GM12878 (cell line): ENCODE data around the gene GPRC5C. TPM values are rescaled to one million over a fixed set of nuclear protein-coding genes. Genes with fewer than 3 reads are reported as not detected.

Source experiments
- BCL3 ChIP-seq: IDR thresholded peaks from 2 replicates; pipeline ENCODE4 v1.6.1; 2011; ENCODE audit warnings: borderline replicate concordance, low read depth, mild to moderate bottlenecking, moderate library complexity, low read length; ENCODE audit not compliant: insufficient read depth, poor library complexity, severe bottlenecking
- BMI1 ChIP-seq: fragments of 450-650 bp; IDR thresholded peaks from 2 replicates; pipeline ENCODE4 v1.6.1; 2016; ENCODE audit warnings: mild to moderate bottlenecking, moderate library complexity, borderline replicate concordance
- CEBPB ChIP-seq, 2 experiments: fragments of 150-350 bp in 1 of 2; IDR thresholded peaks; 2 replicates each; pipeline ENCODE4 v1.6.1; 2012 to 2014; ENCODE audit warnings: low read depth in 2 of 2, low read length in 2 of 2, borderline replicate concordance in 1 of 2, inconsistent platforms in 1 of 2
- DPF2 ChIP-seq: fragments of 450-650 bp; IDR thresholded peaks from 2 replicates; pipeline ENCODE4 v1.6.1; 2017; ENCODE audit warnings: mild to moderate bottlenecking
- MLLT1 ChIP-seq: fragments of 450-650 bp; IDR thresholded peaks from 2 replicates; pipeline ENCODE4 v1.6.1; 2016; ENCODE audit warnings: mild to moderate bottlenecking
- NFYB ChIP-seq: IDR thresholded peaks from 2 replicates; pipeline ENCODE4 v1.6.1; 2011; ENCODE audit warnings: low read depth, mild to moderate bottlenecking, low read length, improper control_type of control experiment, moderate library complexity; ENCODE audit not compliant: insufficient read depth
- NR2C1 ChIP-seq: fragments of 450-650 bp; IDR thresholded peaks from 2 replicates; pipeline ENCODE4 v1.6.1; 2017; ENCODE audit warnings: antibody characterized with exemption, mild to moderate bottlenecking, moderate library complexity
- YY1 ChIP-seq: IDR thresholded peaks from 2 replicates; pipeline ENCODE4 v1.6.1; 2011; ENCODE audit warnings: low read depth, mild to moderate bottlenecking, low read length
- ZNF274 ChIP-seq: IDR thresholded peaks from one replicate; pipeline ENCODE4 v1.8.0; 2011; ENCODE audit not compliant: insufficient read length, insufficient read depth
- polyA plus RNA-seq, 11 experiments: library from polyadenylated mRNA; depleted of rRNA in 4 of 11; unstranded in 6 of 11; stranded (reverse) in 5 of 11; fragments of >200 nt; fragmentation: Nextera tagmentation in 4 of 11; fragmentation: Illumina TruSeq in 1 of 11; extraction: Ambion mirVana in 4 of 11; extraction: Trizol in 1 of 11; gene quantifications; 1 replicate in 1 of 11; 2 replicates in 10 of 11; pipeline versions ENCODE4 v1.2.1 to v1.2.3, GENCODE V29; 2011 to 2016; ENCODE audit warnings: inconsistent platforms in 2 of 11, missing spikeins in 2 of 11, low read depth in 1 of 11
- total RNA-seq, 4 experiments: library from RNA; depleted of rRNA in 3 of 4; stranded (reverse); fragments of >200 nt in 3 of 4; fragmentation: Illumina TruSeq in 1 of 4; extraction: Trizol in 1 of 4; gene quantifications; 2 replicates each; pipeline versions ENCODE4 v1.2.1 to v1.2.3, GENCODE V29; 2013 to 2021

The GPRC5C gene
- total and polyA plus RNA-seq, 10 of the 15 experiments (the other 5 are each of a cell fraction or from before 2014, with no cell fraction given), result 0.04 to 1.3 (median 0.36) TPM; not detected in 2

- TF ChIP-seq BCL3, result no peak
- TF ChIP-seq ZNF274, result no peak
- TF ChIP-seq NR2C1, result no peak
- TF ChIP-seq CEBPB (IDR thresholded peaks at IDR 0.05; ENCODE audit: borderline replicate concordance in 1 of 2, low read depth in 2 of 2, low read length in 2 of 2), result no peak
- TF ChIP-seq BMI1, result no peak
- TF ChIP-seq YY1, result no peak
- TF ChIP-seq DPF2, result no peak
- TF ChIP-seq NFYB, result no peak
- no peak for TF ChIP-seq MLLT1
Measured at GRCh38 chr17:74451557-74451956, 19.7 kb downstream of the GPRC5C start (continued).
